ENCODE results near the gene WASHC2C.
"Not testable (repeated sequence)": the region's sequence is repeated elsewhere in the genome, so short reads cannot be mapped to it uniquely, and the experiment has no call there.

WASHC2C gene

DNA sequence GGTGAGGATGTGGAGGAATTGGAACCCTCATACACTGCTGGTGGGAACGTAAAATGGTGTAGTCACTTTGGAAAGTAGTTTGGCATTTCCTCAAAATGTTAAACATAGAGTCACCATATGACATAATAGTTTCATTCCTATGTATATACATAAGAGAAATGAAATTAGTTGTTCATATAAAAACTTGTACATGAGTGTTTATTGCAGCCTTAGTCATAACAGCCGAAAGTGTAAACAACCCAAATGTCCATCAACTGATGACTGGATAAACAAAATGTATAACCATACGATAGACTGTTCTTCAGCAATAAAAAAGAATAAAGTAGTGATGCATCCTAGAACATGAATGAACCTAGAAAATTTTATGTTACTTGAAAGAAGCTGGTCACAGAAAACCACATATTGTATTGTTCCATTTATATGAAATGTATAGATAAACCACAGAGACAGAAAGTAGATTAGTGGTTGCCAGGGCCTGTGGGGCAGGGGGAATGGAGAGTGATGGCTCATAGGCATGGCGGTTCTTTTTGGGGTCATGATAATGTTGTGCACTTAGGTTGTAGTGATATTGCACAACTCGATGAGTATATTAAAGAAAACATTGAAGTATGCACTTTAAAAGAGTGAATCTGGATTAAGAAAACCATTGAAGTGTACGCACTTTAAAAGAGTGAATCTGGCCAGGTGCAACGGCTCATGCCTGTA, 44.8 kb downstream of the WASHC2C start:
- DNase-seq = not testable (repeated sequence)

DNA sequence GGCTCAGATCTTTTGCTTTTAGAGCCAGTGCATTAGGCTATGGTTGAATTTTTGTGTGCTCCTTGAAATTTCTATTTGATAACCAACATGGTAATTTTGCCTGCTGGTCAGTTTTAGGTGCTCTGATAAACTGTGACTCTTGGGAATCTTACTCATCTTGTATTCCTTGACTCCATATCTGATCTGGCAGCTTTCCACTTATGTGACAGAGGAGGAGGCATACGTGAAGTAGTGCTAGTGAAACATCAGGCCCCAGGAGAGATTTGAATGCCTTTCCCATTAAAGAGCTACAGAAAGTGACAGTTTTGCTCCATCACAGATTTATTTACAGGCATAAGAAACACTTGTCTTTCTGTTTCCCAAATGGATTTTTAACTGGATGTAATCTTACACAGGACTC, 59.2 kb downstream of the WASHC2C start:
- DNase-seq = not testable (repeated sequence)

DNA sequence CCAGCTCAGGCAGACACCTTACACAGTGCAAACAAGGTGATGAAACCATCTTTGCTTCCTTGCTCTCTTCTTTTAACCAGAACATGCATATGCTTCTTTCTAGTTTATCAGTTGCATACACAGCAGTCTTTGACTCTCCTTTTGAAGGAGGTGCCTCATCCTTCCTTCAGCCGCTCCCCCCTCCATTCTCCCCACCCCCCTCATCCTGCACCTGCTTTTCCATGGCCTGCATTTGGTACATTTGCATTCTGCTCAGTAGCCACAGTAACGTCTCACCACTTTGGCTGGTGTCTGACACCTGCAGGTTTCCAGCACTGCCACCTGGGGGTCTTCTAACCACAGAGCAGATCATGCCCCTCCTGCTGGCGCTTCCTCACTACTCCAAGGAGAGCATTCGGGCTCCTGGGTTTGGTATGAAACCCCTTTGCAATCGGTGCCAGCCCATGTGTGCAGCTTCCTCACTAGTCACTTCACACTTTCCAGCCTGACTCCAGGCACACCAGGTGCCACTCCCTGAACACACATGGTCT, 60.2 kb downstream of the WASHC2C start:
- DNase-seq = not testable (repeated sequence)

DNA sequence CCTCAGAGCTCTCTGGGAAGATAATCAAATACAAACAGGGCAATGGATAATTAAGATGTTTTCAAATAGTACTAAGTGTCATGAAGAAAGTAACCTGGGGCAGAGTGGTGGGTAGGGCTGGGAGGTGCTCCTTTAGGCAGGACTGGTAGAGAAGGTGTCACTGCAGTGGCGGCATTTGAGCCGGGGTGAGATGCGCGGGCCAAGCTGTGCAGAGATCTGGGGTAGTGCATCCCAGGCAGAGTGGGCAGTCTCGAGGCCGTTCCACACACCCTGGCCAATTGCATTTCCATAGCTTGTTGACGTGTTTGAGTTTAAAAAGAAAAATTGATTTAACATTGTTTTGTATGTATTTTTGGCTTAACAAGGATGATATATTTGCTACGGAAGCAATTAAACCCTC, 62.9 kb downstream of the WASHC2C start:
- DNase-seq = not testable (repeated sequence)

DNA sequence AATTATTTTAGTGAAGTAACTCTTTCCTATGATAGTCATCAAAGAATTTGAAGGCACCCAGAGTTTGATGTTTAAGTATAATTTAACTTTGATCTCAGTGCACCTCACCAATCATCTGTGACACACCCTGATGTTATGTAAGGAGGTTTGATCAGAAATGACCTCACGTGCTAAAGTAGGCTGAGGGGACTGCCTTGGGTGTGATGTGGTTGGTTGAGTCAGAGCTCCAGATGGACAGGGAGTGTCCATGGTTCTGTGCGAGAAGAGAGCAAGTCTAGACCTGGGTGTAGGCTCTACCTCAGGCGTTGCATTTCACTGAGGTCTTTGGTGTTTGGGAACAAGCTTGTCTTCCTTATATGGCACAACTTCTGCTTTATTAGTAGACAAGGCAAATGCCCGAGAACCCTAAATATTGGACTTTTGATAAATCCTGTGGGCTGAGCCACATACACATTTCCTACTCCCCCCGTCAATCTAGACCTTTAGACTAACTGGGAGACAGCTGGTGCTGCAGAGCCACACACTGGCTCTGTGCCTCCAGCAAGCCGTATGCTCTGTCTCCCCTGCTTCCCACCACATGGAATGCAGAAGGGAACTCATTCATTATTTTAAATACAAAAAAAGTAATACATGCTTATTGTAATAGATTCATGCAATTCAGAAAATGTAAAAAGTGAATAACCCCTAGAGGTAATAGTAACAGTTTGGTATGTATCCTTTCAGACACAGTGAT, 63.8 kb downstream of the WASHC2C start:
- not testable (repeated sequence) for DNase-seq

DNA sequence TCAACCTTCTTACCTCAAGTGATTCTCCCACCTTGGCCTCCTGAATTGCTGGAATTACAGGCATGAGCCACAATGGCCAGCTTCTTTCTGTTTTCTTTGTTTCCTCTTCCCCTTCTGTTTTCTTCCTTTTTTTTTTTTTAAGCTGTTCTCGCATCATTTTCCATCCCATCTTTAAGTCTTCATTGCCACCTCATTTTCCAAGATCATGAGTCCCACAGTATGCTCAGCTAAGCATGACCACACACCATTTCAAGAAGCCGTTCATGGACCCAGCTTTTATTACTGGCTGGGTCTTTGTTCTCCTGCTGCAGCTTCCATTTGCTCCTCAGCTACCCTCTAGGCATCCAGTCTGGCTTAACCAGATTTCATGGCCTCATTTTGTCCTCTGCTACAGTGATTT, 67.7 kb downstream of the WASHC2C start:
- not testable (repeated sequence) for DNase-seq

DNA sequence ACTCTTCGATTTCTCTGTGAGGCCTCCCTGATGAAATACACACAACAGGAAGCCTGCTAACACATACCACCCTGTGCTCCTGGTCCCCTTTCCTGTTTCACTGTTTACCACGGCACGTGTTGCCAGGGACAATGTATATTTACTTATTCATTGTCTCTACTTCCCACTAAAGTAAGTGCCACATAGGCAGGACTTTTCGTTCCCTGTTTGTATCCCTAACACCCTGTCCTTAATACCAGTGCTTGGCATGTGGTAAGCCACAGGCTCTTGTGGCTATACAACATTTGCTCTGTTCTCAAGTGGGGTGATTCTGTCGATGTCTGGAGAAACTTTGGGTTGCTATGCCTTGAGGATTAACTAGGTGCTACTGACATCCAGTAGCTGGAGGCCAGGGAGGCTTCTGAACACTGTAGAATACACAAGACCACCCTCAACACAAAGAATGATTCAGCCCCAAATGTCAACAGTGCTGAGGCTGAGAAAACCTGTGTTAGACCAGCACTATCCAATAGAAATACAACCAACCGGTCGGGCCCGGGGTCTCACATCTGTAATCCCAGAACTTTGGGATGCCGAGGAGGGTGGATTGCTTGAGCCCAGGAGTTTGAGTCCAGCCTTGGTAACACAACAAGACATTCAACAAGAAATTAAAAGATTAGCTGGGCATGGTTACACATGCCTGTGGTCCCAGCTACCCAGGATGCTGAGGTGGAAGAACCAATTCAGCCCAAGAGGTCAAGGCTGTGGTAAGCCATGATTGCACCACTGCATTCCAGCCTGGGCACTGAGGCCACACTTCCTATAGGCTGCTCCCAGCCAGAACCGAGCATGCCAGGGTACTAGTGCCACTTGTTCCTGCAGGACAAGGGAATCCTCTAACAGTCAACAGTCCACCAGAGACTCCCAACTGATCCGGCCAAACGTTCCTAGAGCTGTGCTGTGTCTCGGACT, 76.3 kb downstream of the WASHC2C start:
- DNase-seq = not testable (repeated sequence)

DNA sequence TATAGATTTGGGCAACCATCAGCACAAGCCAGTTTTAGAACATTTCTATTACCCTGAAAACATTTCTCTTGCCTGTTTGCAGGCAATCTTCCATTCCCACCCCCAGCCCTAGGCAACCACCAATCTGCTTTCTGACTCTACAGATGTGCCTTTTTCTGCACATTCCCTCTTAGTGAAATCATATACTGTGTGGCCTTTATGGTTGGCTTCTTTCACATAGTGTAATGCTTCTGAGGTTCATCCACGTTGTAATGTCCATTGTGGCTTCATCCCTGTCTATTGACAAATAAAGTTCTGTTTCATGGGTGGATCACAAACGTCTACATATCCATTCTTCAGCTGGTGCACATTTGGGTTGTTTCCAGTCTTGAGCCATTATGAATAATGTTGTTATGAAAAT, 77.9 kb downstream of the WASHC2C start:
- DNase-seq = not testable (repeated sequence)

DNA sequence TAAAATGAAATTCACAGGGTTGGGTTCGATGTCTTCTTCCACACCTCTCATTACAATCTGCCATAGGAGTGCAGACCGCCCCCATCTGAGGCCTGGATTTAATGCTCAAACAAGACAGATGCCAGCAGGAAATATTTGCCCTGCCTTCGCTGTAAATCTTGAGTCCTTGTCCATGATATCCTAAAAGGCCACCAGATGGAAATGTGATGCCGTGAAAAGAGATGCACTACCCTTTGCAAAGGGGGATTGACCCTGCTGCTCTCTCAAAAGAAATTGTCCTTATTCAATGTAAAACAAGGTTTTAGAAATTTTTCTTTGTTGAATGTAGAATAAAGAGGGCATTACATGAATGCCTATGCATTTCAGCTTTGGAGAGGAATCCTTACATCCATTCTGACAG, 82.8 kb downstream of the WASHC2C start:
- no peak for DNase-seq

DNA sequence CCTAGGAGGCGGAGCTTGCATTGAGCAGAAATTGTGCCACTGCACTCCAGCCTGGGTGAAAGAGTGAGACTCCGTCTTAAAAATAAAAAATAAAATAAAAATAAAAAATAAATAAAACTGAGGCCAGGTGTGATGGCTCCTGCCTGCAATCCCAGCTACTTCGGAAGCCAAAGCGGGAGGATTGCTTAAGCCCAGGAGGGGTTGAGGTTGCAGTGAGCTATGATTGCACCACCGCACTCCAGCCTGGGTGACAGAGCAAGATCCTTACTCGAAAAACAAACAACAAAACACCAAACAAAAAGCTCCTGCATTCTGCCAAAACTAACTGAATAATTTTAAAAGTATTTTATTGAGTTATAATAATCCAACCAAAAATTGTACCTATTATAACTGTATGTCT, 84.0 kb downstream of the WASHC2C start:
- DNase-seq = no peak

DNA sequence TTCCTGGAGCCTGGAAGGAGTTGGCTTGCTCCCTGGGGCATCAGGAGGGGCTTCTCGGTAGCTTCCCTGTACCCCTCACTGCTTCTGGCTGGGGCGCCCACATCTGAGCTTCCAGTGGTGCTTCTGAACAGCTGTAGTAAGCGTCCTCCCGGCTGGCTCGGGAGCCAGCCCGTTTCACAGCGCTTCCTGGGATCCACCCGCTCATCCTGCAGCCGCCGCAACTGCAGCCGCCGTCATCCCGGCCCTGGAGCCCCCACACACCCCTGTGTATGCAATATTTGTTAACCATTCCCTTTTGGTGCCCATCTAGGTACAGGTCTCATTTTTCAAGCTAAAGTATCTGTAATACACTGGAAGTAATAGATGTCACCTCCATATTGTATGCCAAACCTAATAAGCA, 85.9 kb downstream of the WASHC2C start:
- DNase-seq = not testable (repeated sequence)

DNA sequence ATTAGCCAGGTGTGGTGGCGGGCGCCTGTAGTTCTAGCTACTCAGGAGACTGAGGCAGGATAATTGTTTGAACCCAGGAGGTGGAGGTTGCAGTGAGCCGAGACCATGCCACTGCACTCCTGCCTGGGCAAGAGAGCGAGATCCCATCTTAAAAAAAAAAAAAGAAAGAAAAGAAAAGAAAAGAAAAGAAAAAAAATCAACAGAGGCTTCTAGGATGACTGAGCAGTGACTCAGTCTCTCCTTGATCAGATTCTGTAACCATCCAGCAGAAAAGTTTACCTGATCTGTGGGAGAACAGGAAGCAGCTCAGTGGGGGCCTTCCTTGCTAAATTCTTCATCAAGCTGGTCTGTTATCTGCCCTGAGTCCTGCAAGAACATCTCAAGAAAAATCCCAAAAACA, 87.1 kb downstream of the WASHC2C start:
- DNase-seq = not testable (repeated sequence)

DNA sequence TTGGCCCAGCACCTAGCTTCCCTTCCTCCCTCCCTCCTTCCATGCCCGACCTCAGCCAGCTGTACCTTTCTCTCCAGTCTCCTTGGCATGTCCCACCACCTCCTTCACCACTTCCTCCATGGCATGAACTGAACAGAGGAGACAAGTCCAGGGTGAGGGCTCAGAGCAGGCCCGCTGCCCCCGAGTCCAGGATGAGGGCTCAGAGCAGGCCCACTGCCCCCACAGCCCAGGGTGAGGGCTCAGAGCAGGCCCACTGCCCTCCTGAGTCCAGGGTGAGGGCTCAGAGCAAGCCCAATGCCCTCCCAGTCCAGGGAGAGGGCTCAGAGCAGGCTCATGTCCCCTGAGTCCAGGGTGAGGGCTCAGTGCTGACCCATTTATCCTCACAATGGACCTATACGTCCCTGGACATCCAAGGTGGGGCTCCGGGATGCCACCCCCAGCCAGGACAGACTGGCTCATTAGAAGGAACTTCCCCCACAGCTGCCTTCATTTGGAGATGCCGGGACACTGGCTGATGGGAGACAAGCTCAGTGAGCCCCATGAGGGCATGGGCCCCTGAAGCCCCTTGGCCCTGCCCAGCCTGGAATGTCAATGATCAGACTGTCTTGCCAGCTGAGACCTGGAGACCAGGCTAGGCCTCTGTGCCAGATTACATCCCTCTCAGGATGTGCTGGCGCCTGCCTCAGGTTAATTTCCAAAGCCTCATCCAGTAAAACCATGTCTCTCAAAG, 90.2 kb downstream of the WASHC2C start:
- DNase-seq = no peak

DNA sequence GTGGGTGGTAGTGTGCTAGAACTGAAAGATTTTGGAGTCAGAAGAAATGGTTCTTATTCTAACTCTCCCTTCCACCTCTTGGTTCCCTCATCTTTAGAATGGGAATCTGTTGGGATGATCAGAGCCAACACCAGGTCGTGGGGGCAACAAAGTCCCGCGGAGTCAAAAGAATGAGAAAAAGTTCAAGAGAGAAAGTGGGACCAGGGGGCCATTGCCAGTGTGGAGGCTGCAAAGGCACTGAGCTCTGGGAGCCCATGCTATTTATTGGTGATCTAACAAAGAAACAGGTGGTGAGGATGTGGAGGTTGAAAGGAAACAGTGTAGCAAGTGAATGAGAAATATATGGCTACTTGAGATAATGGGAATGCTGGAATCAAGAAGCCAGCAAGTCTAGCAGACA, 90.8 kb downstream of the WASHC2C start:
- DNase-seq = no peak

DNA sequence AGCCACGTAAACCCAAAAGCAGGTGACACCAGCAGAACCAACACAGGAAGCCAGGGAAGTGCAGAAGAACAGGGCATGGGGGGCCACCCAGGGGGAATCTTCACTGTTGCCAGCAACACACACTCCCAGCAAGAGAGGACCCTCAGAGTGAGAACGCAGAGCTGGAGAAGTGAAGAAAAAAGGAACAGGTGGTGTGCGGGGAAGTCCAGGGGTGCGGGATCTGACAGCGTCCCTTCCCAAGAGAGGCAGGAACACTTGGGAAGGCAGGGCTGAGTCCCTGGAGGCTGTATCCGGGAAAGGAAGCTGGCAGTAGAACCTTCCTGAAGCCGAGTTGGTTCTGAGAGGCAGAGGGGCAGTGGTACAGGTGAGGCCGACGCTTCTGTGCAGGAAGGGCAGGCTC, 92.5 kb downstream of the WASHC2C start:
- no peak for DNase-seq

DNA sequence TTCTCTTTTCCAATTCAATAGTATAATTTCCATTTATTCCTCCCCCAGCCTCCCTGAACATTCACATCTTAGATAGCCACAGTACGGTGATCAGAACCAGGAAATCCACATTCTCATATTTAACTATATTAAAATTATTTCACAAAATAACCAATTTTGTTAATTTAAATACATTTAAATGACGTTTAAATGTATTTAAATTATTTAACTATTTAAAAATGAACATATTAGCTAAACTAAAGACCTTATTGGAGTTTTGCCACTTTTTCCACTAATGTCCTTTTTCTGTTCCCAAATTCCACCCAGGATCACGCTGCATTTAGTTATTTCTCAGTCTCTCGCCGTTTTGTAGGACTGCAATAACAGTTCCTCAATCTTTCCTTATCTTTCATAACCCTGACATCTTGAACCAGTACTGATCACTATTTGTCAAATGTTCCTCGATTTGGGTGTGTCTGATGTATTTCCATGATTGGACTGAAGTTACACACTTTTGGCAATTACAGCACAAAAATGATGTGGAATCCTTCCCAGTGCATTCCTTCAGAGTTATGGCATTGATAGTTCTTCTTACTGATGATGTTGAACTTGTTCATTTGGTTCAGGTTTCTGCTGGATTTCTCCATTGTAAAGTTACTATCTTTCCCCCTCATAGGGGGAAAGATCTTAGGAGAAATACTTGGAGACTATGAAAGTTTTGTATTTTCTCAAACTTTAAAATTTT, 93.2 kb downstream of the WASHC2C start:
- DNase-seq = not testable (repeated sequence)

DNA sequence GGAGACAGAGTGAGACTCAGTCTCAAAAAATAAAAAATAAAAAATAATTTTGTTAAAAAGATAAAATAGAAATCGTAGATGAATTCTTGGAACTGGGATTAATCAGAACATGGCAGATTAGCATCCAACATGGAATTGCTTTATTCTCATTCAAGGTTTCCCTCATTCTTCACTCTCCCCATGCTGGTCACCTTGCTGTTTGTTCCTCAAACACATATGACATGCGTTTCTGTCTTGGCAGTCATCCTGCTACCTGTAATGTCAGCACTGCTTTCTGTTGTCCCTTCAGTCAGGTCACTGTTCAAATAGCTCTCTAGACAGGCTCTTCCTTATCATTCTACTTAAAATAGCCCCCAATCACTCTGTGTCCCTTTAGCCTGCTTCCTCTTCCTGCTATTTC, 95.9 kb downstream of the WASHC2C start:
- DNase-seq = not testable (repeated sequence)

Measured in fibroblast of upper back skin (primary cell).